Chondrocyte (in vitro differentiated cells): ENCODE results near the gene SGSM2. TPM values are rescaled to one million over a fixed set of nuclear protein-coding genes. Genes with fewer than 3 reads are reported as not detected.
A peak's percentile ranks its signal among the peaks of the same experiment; 100 is the strongest.

Experiments
- DNase-seq: peaks from one replicate; pipeline ENCODE4 v3.0.0; 2021; ENCODE audit warnings: mixed read lengths, low spot score
- H3K27ac Mint-ChIP-seq: one replicate; pipeline ENCODE4 v1.8.0; 2021; ENCODE audit warnings: mild to moderate bottlenecking, moderate library complexity, mixed read lengths; ENCODE audit not compliant: unreplicated experiment
- H3K27me3 Mint-ChIP-seq: 2 replicates; pipeline ENCODE4 v1.8.0; 2021; ENCODE audit warnings: low read depth, mixed read lengths
- H3K36me3 Mint-ChIP-seq: 2 replicates; pipeline ENCODE4 v1.8.0; 2021; ENCODE audit warnings: low read depth, mixed read lengths
- H3K4me1 Mint-ChIP-seq: 2 replicates; pipeline ENCODE4 v1.8.0; 2021; ENCODE audit warnings: low read depth, mild to moderate bottlenecking, mixed read lengths
- H3K4me3 Mint-ChIP-seq: one replicate; pipeline ENCODE4 v1.8.0; 2021; ENCODE audit warnings: mild to moderate bottlenecking, moderate library complexity, mixed read lengths; ENCODE audit not compliant: unreplicated experiment
- H3K9me3 Mint-ChIP-seq: 2 replicates; pipeline ENCODE4 v1.8.0; 2021; ENCODE audit warnings: low read depth, mixed read lengths
- total RNA-seq: library from RNA; stranded (reverse); gene quantifications from 3 replicates; pipeline ENCODE4 v1.2.1, GENCODE V29; 2021
- TF ChIP-seq, protein P1 (sequence below): fragments of 200-600 bp; sonication (generic); IDR thresholded peaks from 2 replicates; pipeline ENCODE4 v1.5.0; 2021; ENCODE audit warnings: antibody characterized with exemption, mild to moderate bottlenecking, moderate library complexity

SGSM2 gene
- total RNA-seq, 1 donor from 2014 or later: 43.2 TPM

GRCh38 chr17:2392252-2393173, 55.2 kb downstream of the SGSM2 start:
- DNase-seq: peak; percentile 97
- Mint-ChIP-seq H3K4me1 (peaks cover 41% of the 10 kb centered on the region), H3K27ac (peak overlapping the region; percentile 96), H3K4me3 (peak overlapping the region; percentile 81), H3K27me3 (no peaks in the 10 kb centered on the region), H3K9me3 (no peaks in the 10 kb centered on the region), H3K36me3 (peaks cover 6% of the 10 kb centered on the region)
- TF ChIP-seq, protein P1, sequence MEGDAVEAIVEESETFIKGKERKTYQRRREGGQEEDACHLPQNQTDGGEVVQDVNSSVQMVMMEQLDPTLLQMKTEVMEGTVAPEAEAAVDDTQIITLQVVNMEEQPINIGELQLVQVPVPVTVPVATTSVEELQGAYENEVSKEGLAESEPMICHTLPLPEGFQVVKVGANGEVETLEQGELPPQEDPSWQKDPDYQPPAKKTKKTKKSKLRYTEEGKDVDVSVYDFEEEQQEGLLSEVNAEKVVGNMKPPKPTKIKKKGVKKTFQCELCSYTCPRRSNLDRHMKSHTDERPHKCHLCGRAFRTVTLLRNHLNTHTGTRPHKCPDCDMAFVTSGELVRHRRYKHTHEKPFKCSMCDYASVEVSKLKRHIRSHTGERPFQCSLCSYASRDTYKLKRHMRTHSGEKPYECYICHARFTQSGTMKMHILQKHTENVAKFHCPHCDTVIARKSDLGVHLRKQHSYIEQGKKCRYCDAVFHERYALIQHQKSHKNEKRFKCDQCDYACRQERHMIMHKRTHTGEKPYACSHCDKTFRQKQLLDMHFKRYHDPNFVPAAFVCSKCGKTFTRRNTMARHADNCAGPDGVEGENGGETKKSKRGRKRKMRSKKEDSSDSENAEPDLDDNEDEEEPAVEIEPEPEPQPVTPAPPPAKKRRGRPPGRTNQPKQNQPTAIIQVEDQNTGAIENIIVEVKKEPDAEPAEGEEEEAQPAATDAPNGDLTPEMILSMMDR: no peak

- peak overlapping the region; percentile 77 for H3K4me3 Mint-ChIP-seq
- H3K9me3 Mint-ChIP-seq: no peaks in the 10 kb centered on the region
- TF ChIP-seq, protein P1: no peak
- H3K36me3 Mint-ChIP-seq: peaks cover 3% of the 10 kb centered on the region
- H3K4me1 Mint-ChIP-seq: peaks cover 49% of the 10 kb centered on the region
- no peaks in the 10 kb centered on the region for H3K27me3 Mint-ChIP-seq
- H3K27ac Mint-ChIP-seq: peak overlapping the region; percentile 94
- DNase-seq: peak; percentile 89
Measured at GRCh38 chr17:2393174-2393953, 56.1 kb downstream of the SGSM2 start.

DNA sequence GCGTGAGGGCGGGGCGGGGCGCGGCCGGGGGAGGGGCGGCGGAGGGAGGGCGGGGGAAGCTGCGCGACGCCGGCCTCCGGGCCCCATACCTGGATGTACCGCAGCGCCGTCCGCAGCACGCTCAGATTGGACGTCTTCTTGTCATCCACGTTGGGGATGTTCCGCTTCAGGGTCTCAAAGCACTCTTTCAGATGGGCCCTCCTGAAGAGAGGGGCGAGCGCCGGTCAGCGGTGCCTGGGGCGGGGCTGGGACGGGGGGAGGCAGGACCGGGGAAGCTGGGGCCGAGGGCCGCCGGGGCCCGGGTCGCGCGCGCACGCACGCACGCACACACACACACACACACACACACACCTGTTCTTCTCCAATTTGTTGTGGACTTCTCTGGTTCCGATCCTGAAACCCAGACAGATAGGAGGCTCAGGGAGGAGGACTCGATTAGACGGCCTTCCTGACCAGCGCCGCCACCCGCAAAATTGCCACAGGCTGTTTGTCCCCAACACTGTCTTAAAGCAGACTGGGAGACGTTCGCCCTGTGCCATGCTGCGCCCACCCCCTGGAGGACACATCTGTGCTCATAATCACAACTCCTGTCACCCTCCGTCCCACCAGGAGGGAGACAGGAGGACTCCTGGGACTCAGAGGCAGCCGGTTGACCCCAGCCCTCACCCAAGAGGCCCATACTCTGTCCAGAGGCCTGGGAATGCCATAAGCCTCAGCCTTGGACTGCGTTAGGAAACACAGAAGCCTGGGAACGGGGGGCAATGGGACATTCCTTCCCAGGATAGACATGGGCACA, 56.9 kb downstream of the SGSM2 start:
- TF ChIP-seq, protein P1: no peak
- Mint-ChIP-seq H3K36me3 (no peaks in the 10 kb centered on the region), H3K9me3 (no peaks in the 10 kb centered on the region), H3K4me3 (peak overlapping the region; percentile 67), H3K4me1 (peaks cover 56% of the 10 kb centered on the region), H3K27ac (peak overlapping the region; percentile 84), H3K27me3 (no peaks in the 10 kb centered on the region)
- DNase-seq: peak; percentile 92

GRCh38 chr17:2394775-2395201, 57.5 kb downstream of the SGSM2 start:
- Mint-ChIP-seq H3K9me3 (no peaks in the 10 kb centered on the region), H3K27ac (peak overlapping the region; percentile 84), H3K4me1 (peaks cover 58% of the 10 kb centered on the region), H3K4me3 (no peak overlapping the region), H3K36me3 (no peaks in the 10 kb centered on the region), H3K27me3 (no peaks in the 10 kb centered on the region)
- peak; percentile 84 for DNase-seq
- TF ChIP-seq, protein P1: no peak
